GM21423 (cell line): ENCODE measurements around the gene TM4SF1.
"Not testable (repeated sequence)": the region's sequence is repeated elsewhere in the genome, so short reads cannot be mapped to it uniquely, and the experiment has no call there.

Experiments
- ATAC-seq: cut with Tn5 transposase; IDR thresholded peaks from one replicate; pipeline ENCODE4 v1.9.1; 2021; ENCODE audit warnings: mild to moderate bottlenecking, moderate library complexity; ENCODE audit not compliant: unreplicated experiment

TM4SF1 gene

GRCh38 chr3:149352556-149352955 is 24.9 kb downstream of the TM4SF1 start:
- ATAC-seq, result peak; percentile 95

- no peak for ATAC-seq
Measured at GRCh38 chr3:149343951-149344350, 33.5 kb downstream of the TM4SF1 start.

- ATAC-seq, result no peak
Measured at GRCh38 chr3:149342413-149343380, 34.8 kb downstream of the TM4SF1 start.

- ATAC-seq, result no peak
Measured at GRCh38 chr3:149340310-149340933, 37.0 kb downstream of the TM4SF1 start.

GRCh38 chr3:149339931-149340309 is 37.5 kb downstream of the TM4SF1 start:
- ATAC-seq, result no peak

- not testable (repeated sequence) for ATAC-seq
Measured at GRCh38 chr3:149337486-149337885, 40.0 kb downstream of the TM4SF1 start.

- ATAC-seq, result no peak
Measured at GRCh38 chr3:149336925-149337324, 40.5 kb downstream of the TM4SF1 start.

- no peak for ATAC-seq
Measured at GRCh38 chr3:149333176-149333859, 44.1 kb downstream of the TM4SF1 start, which contains the start of gene TM4SF18. Gene TM4SF18 (minus strand): TSS chr3:149333636. CDS start chr3:149333382, 254 bp downstream.

GRCh38 chr3:149332771-149333170 is 44.7 kb downstream of the TM4SF1 start:
- no peak for ATAC-seq

GRCh38 chr3:149332227-149332765 is 45.2 kb downstream of the TM4SF1 start:
- ATAC-seq, result no peak

GRCh38 chr3:149331396-149331795 is 46.1 kb downstream of the TM4SF1 start:
- no peak for ATAC-seq

GRCh38 chr3:149330609-149331331 is 46.7 kb downstream of the TM4SF1 start:
- ATAC-seq, result no peak

GRCh38 chr3:149327156-149327555 is 50.3 kb downstream of the TM4SF1 start:
- no peak for ATAC-seq

- no peak for ATAC-seq
Measured at GRCh38 chr3:149325581-149325980, 51.9 kb downstream of the TM4SF1 start.

- ATAC-seq, result no peak
Measured at GRCh38 chr3:149324332-149324731, 53.1 kb downstream of the TM4SF1 start.

GRCh38 chr3:149321640-149322039 is 55.8 kb downstream of the TM4SF1 start:
- no peak for ATAC-seq

GRCh38 chr3:149321136-149321535 is 56.3 kb downstream of the TM4SF1 start:
- ATAC-seq, result no peak

- ATAC-seq, result no peak
Measured at GRCh38 chr3:149319750-149320149, 57.7 kb downstream of the TM4SF1 start.
